WTC11 (cell line): ENCODE results near the gene BMP2K. TPM values are rescaled to one million over a fixed set of nuclear protein-coding genes. Genes with fewer than 3 reads are reported as not detected.

Experiments used
- ATAC-seq: fragments of 200-7000 bp; cut with Tn5 transposase; 2 replicates; pipeline ENCODE4 v1.10.0; 2021; ENCODE audit warnings: mild to moderate bottlenecking, moderate library complexity
- CTCF ChIA-PET: fragments of 300-600 bp; sonication (Branson Sonifier 250); formaldehyde crosslinking; loops from one replicate; lab custom pipeline; 2021; ENCODE audit warnings: antibody characterized with exemption; lab: Charles Lee
- POLR2A ChIA-PET: fragments of 350-600 bp; sonication (Branson Sonifier 250); formaldehyde crosslinking; loops from one replicate; lab custom pipeline; 2021; ENCODE audit warnings: antibody characterized with exemption; lab: Charles Lee
- DNase-seq: peaks from one replicate; pipeline ENCODE4 v3.0.0; 2021; ENCODE audit warnings: low spot score
- H3K27ac Mint-ChIP-seq: 2 replicates; pipeline ENCODE4 v1.8.0; 2021; ENCODE audit warnings: mixed read lengths
- H3K27me3 Mint-ChIP-seq: 2 replicates; pipeline ENCODE4 v1.8.0; 2021; ENCODE audit warnings: low read depth, mild to moderate bottlenecking, moderate library complexity, mixed read lengths
- H3K36me3 Mint-ChIP-seq: 2 replicates; pipeline ENCODE4 v1.8.0; 2021; ENCODE audit warnings: mixed read lengths
- H3K4me1 Mint-ChIP-seq: 2 replicates; pipeline ENCODE4 v1.8.0; 2022; ENCODE audit warnings: mixed read lengths
- H3K4me3 Mint-ChIP-seq: 2 replicates; pipeline ENCODE4 v1.8.0; 2021; ENCODE audit warnings: mild to moderate bottlenecking, moderate library complexity, mixed read lengths
- H3K9me3 Mint-ChIP-seq: 2 replicates; pipeline ENCODE4 v1.8.0; 2021; ENCODE audit warnings: mixed read lengths
- CBFB ChIP-seq: sonication (generic); formaldehyde crosslinking; IDR thresholded peaks from 2 replicates; pipeline ENCODE4 v1.8.1; 2022; ENCODE audit warnings: mild to moderate bottlenecking, low read depth, missing genetic modification reagents
- CDX4 ChIP-seq: fragments of 250-450 bp; sonication (Bioruptor Pico); IDR thresholded peaks from 2 replicates; pipeline ENCODE4 v1.9.0; 2021; ENCODE audit warnings: moderate library complexity, mild to moderate bottlenecking, inconsistent platforms, borderline replicate concordance
- CREB1 ChIP-seq: sonication (generic); formaldehyde crosslinking; IDR thresholded peaks from 2 replicates; pipeline ENCODE4 v1.8.0; 2023; ENCODE audit warnings: mild to moderate bottlenecking, missing genetic modification reagents
- CTCF ChIP-seq: fragments of 200-600 bp; IDR thresholded peaks from 2 replicates; pipeline ENCODE4 v1.8.0; 2022; ENCODE audit warnings: antibody characterized with exemption
- HMGA2 ChIP-seq: fragments of 250-450 bp; sonication (Bioruptor Pico); IDR thresholded peaks from 2 replicates; pipeline ENCODE4 v1.4.0; 2021; ENCODE audit warnings: mild to moderate bottlenecking, moderate library complexity
- IRF2 ChIP-seq: sonication (generic); formaldehyde crosslinking; IDR thresholded peaks from 2 replicates; pipeline ENCODE4 v1.8.0; 2022; ENCODE audit warnings: low read depth, missing genetic modification reagents, borderline replicate concordance
- NFATC4 ChIP-seq: fragments of 250-450 bp; sonication (Bioruptor Pico); IDR thresholded peaks from 2 replicates; pipeline ENCODE4 v1.9.0; 2021; ENCODE audit warnings: mild to moderate bottlenecking
- NFYB ChIP-seq: sonication (generic); formaldehyde crosslinking; conservative IDR thresholded peaks from 2 replicates; pipeline ENCODE4 v1.8.0; 2022; ENCODE audit warnings: low read depth, missing genetic modification reagents
- OVOL2 ChIP-seq: fragments of 250-450 bp; sonication (Bioruptor Pico); IDR thresholded peaks from 2 replicates; pipeline ENCODE4 v1.9.0; 2021; ENCODE audit warnings: mild to moderate bottlenecking, borderline replicate concordance
- SOX15 ChIP-seq: fragments of 250-450 bp; sonication (Bioruptor Pico); IDR thresholded peaks from 2 replicates; pipeline ENCODE4 v1.9.0; 2021; ENCODE audit warnings: mild to moderate bottlenecking
- STAT6 ChIP-seq: sonication (generic); formaldehyde crosslinking; conservative IDR thresholded peaks from 2 replicates; pipeline ENCODE4 v1.8.1; 2023; ENCODE audit warnings: mild to moderate bottlenecking, low read depth, missing genetic modification reagents, moderate library complexity
- TP53 ChIP-seq: sonication (generic); formaldehyde crosslinking; IDR thresholded peaks from 2 replicates; pipeline ENCODE4 v1.8.1; 2023; ENCODE audit warnings: mild to moderate bottlenecking, missing genetic modification reagents
- ZBTB43 ChIP-seq: sonication (generic); formaldehyde crosslinking; IDR thresholded peaks from 2 replicates; pipeline ENCODE4 v1.8.1; 2023; ENCODE audit warnings: mild to moderate bottlenecking, missing genetic modification reagents
- ZNF671 ChIP-seq: fragments of 250-450 bp; sonication (Bioruptor Pico); IDR thresholded peaks from 2 replicates; pipeline ENCODE4 v1.8.0; 2021; ENCODE audit warnings: mild to moderate bottlenecking
- total RNA-seq: library from RNA; stranded (reverse); gene quantifications from 3 replicates; pipeline ENCODE4 v1.2.3, GENCODE V29; 2021

The BMP2K gene
- total RNA-seq, 1 experiment from 2014 or later = 19.9 TPM

- Mint-ChIP-seq H3K27me3 (peaks cover 3% of the 10 kb centered on the region; the same call in 1 of the 2 replicates), H3K4me1 (no peaks in the 10 kb centered on the region), H3K27ac (no peak overlapping the region), H3K36me3 (no peaks in the 10 kb centered on the region), H3K9me3 (no peaks in the 10 kb centered on the region), H3K4me3 (no peak overlapping the region)
- CTCF ChIA-PET = interaction anchor here (0.6 to 1.1 kb wide), 9 partner anchors 13 to 1385 kb away, joined by 3 to 8 read pairs (median 3); partner anchors contain the start of gene BMP2K
- TF ChIP-seq NFATC4 (CRISPR knock-in tag) = no peak
- peak; percentile 38; the same call in 1 of the 2 replicates for TF ChIP-seq CTCF
- no peak for TF ChIP-seq HMGA2 (CRISPR knock-in tag)
- TF ChIP-seq TP53 (CRISPR knock-in tag) = no peak
- TF ChIP-seq STAT6 (CRISPR knock-in tag) = no peak
- no peak for TF ChIP-seq ZBTB43 (CRISPR knock-in tag)
- POLR2A ChIA-PET = no interaction called here
- ATAC-seq = peak; percentile 71
- no peak for DNase-seq
Measured at GRCh38 chr4:78951862-78952472, 175.8 kb downstream of the BMP2K start.

GRCh38 chr4:78953231-78953630 is 177.1 kb downstream of the BMP2K start:
- POLR2A ChIA-PET = interaction anchor here (0.6 kb wide), 1 partner anchor 14 kb away, joined by 3 read pairs; no protein-coding TSS in a partner anchor
- CTCF ChIA-PET = interaction anchor here (0.8 to 1.2 kb wide), 5 partner anchors 12 to 1263 kb away, joined by 3 to 4 read pairs (median 3); no protein-coding TSS in a partner anchor
- Mint-ChIP-seq H3K9me3 (no peaks in the 10 kb centered on the region), H3K4me1 (no peaks in the 10 kb centered on the region), H3K27ac (no peak overlapping the region), H3K27me3 (no peaks in the 10 kb centered on the region), H3K4me3 (no peak overlapping the region), H3K36me3 (no peaks in the 10 kb centered on the region)
- ATAC-seq = no peak
- TF ChIP-seq CBFB (CRISPR knock-in tag) (no peak), SOX15 (CRISPR knock-in tag) (no peak), CDX4 (CRISPR knock-in tag) (no peak), ZNF671 (CRISPR knock-in tag) (no peak), CTCF (no peak), TP53 (CRISPR knock-in tag) (no peak), NFYB (CRISPR knock-in tag) (no peak), CREB1 (no peak), OVOL2 (no peak), IRF2 (no peak)
- no peak for DNase-seq
